AG04450 (cell line): ENCODE results near the gene HAL. TPM values are rescaled to one million over a fixed set of nuclear protein-coding genes. Genes with fewer than 3 reads are reported as not detected.
A peak's percentile ranks its signal among the peaks of the same experiment; 100 is the strongest.

Experiments used
- CTCF ChIA-PET: fragments of 300-600, 350-600 bp; formaldehyde crosslinking; extraction: SDS; loops from one replicate; lab custom pipeline; 2022; ENCODE audit warnings: antibody characterized with exemption, inconsistent platforms; lab: Charles Lee
- POLR2A ChIA-PET: fragments of 350-600 bp; formaldehyde crosslinking; extraction: SDS; loops from one replicate; lab custom pipeline; 2021; ENCODE audit warnings: antibody characterized with exemption, inconsistent platforms; lab: Yijun Ruan, JAX
- DNase-seq: peaks from one replicate; pipeline ENCODE4 v3.0.0-alpha.2; 2011; ENCODE audit warnings: low read depth, low spot score
- H3K27ac ChIP-seq: one replicate; pipeline ENCODE4 v1.5.1; 2012; ENCODE audit warnings: low read depth, low read length, control low read depth
- H3K27me3 ChIP-seq: one replicate; pipeline ENCODE4 v1.6.0; 2012; ENCODE audit warnings: low read length; ENCODE audit not compliant: control insufficient read depth, insufficient read depth
- H3K4me3 ChIP-seq: 2 replicates; pipeline ENCODE4 v1.5.1; 2011; ENCODE audit warnings: mild to moderate bottlenecking, low read depth, low read length, control low read depth
- H3K9me3 ChIP-seq: 2 replicates; pipeline ENCODE4 v1.5.1; 2012; ENCODE audit warnings: low read length; ENCODE audit not compliant: control insufficient read depth, insufficient read depth
- CTCF ChIP-seq: IDR thresholded peaks from 2 replicates; pipeline ENCODE4 v1.5.1; 2011; ENCODE audit warnings: low read depth, low read length, control low read depth, inconsistent platforms
- polyA plus RNA-seq: library from polyadenylated mRNA; depleted of rRNA; stranded (reverse); fragments of >200 nt; gene quantifications from 2 replicates; pipeline ENCODE4 v1.2.3, GENCODE V29; 2011

The HAL gene
- polyA plus RNA-seq, 1 experiment, result 0.02 TPM

- no peak for TF ChIP-seq CTCF
Measured at GRCh38 chr12:96035283-96036236, 39.4 kb upstream of the HAL start, which contains the start of gene LTA4H. TSS of gene LTA4H (minus strand) at chr12:96035587. CDS start at chr12:96035519, 68 bp downstream.

GRCh38 chr12:96034621-96035282 lies 38.6 kb upstream of the HAL start:
- no peaks in the 10 kb centered on the region for H3K27me3 ChIP-seq
- no peak for TF ChIP-seq CTCF
- CTCF ChIA-PET, result interaction anchor here (1.2 to 1.6 kb wide), 2 partner anchors 180 to 482 kb away, joined by 4 to 6 read pairs; no protein-coding TSS in a partner anchor
- H3K9me3 ChIP-seq, result no peaks in the 10 kb centered on the region; the same call in 1 of the 2 replicates
- H3K27ac ChIP-seq, result peak overlapping the region; percentile 62
- peak overlapping the region; percentile 95 for H3K4me3 ChIP-seq
- POLR2A ChIA-PET, result no interaction called here
- DNase-seq, result no peak

More at GRCh38 chr12:96035283-96036236, 39.4 kb upstream of the HAL start, which contains the start of gene LTA4H:
- peak within 1 kb of the TSS; percentile 95 for H3K4me3 ChIP-seq
- ChIA-PET POLR2A (interaction anchor here (0.8 to 1.3 kb wide), 2 partner anchors 9 to 10 kb away, joined by 4 to 6 read pairs; no protein-coding TSS in a partner anchor), CTCF (interaction anchor here (0.6 to 1.6 kb wide), 3 partner anchors 43 to 481 kb away, joined by 3 to 6 read pairs (median 4); no protein-coding TSS in a partner anchor)
- H3K27me3 ChIP-seq, result no peaks in the 10 kb centered on the region
- H3K27ac ChIP-seq, result peak within 1 kb of the TSS; percentile 62
- peak; percentile 97 for DNase-seq
- H3K9me3 ChIP-seq, result no peaks in the 10 kb centered on the region; the same call in 1 of the 2 replicates

- ChIA-PET CTCF (interaction anchor here (0.6 to 2.3 kb wide), 3 partner anchors 181 to 483 kb away, joined by 4 to 8 read pairs (median 4); no protein-coding TSS in a partner anchor), POLR2A (no interaction called here)
- Histone ChIP-seq H3K27ac (no peak overlapping the region), H3K4me3 (peak overlapping the region; percentile 95), H3K27me3 (no peaks in the 10 kb centered on the region), H3K9me3 (no peaks in the 10 kb centered on the region; the same call in 1 of the 2 replicates)
- no peak for TF ChIP-seq CTCF
- DNase-seq, result no peak
Measured at GRCh38 chr12:96033549-96034389, 37.6 kb upstream of the HAL start.

GRCh38 chr12:96029826-96030225 lies 33.7 kb upstream of the HAL start:
- no peak for DNase-seq
- Histone ChIP-seq H3K27me3 (no peaks in the 10 kb centered on the region), H3K27ac (no peak overlapping the region), H3K9me3 (no peaks in the 10 kb centered on the region), H3K4me3 (no peak overlapping the region)
- ChIA-PET POLR2A (no interaction called here), CTCF (no interaction called here)
- TF ChIP-seq CTCF, result no peak
